ENCODE measurements around the gene GUCD1.

DNA sequence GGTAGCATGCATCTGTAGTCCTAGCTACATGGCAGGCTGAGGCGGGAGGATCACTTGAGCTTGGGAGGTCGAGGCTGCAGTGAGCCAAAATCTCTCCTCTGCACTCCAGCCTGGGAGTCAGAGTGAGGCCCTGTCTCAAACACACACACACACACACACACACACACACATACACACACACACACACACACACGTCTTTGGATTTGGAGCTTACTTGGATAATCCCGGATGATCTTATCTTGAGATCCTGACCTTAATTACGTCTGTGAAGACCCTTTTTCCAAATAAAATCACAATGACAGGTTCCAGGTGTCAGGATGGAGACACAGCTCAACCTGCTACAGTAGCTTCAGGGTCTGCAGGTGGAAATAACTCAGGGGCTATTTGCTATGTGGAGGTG is 58.7 kb downstream of the GUCD1 start:
- TF ChIP-seq EZH2 (IDR thresholded peaks at IDR 0.05; ENCODE audit: low read length): no peak
- TF ChIP-seq, protein P1, sequence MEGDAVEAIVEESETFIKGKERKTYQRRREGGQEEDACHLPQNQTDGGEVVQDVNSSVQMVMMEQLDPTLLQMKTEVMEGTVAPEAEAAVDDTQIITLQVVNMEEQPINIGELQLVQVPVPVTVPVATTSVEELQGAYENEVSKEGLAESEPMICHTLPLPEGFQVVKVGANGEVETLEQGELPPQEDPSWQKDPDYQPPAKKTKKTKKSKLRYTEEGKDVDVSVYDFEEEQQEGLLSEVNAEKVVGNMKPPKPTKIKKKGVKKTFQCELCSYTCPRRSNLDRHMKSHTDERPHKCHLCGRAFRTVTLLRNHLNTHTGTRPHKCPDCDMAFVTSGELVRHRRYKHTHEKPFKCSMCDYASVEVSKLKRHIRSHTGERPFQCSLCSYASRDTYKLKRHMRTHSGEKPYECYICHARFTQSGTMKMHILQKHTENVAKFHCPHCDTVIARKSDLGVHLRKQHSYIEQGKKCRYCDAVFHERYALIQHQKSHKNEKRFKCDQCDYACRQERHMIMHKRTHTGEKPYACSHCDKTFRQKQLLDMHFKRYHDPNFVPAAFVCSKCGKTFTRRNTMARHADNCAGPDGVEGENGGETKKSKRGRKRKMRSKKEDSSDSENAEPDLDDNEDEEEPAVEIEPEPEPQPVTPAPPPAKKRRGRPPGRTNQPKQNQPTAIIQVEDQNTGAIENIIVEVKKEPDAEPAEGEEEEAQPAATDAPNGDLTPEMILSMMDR (optimal IDR thresholded peaks at IDR 0.05 in 1 of 3, IDR thresholded peaks at IDR 0.05 in 1 of 3, conservative IDR thresholded peaks at IDR 0.05 in 1 of 3; ENCODE audit: extremely low read depth in 1 of 3, insufficient read depth in 2 of 3, low read length in 3 of 3): no peak
